ENCODE results near the gene RNF149. TPM values are rescaled to one million over a fixed set of nuclear protein-coding genes. Genes with fewer than 3 reads are reported as not detected.

RNF149 gene
- total RNA-seq, 1 experiment from 2014 or later = 40.2 TPM

DNA sequence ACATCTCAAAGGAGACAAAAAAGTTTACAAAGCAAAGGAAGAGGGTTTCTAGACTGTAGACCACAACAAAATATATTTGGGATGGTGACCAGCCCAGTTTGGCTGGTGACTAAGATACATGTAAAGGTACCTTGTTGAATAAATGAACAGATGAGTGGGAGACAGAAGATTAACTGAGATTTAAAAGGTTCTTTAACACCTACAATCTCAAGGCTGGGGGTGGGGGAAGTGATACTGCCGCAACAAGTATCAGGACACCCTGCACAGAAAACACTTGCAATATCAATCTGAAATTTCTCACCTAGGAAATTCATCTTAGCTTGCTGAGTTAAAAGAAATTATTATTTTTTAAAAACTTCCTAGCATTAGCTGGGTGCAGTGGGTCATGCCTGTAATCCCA is 8.3 kb downstream of the RNF149 start:
- ChIA-PET POLR2A (interaction anchor here (2.3 kb wide), 1 partner anchor 9 kb away, joined by 9 read pairs; the partner anchor contains the start of gene RNF149), CTCF (no interaction called here), RAD21 (ENCODE audit: low non-redundant PET in 1 of 2, low total read pairs in 2 of 2, uncharacterized antibody in 2 of 2, unreplicated experiment in 2 of 2) (no interaction called here)
- ATAC-seq (no peak), DNase-seq (ENCODE audit: low read depth, low spot score) (no peak)
- intact Hi-C loops (cut with micrococcal nuclease) = no loop called here
- Histone ChIP-seq H2AFZ (ENCODE audit: low read depth, low read length, poor library complexity, severe bottlenecking) (no peak overlapping the region), H3K9me2 (ENCODE audit: insufficient read depth) (no peaks in the 10 kb centered on the region), H3K4me3 (replicated peaks in 1 of 2; ENCODE audit: low read depth in 1 of 2, low read length in 2 of 2) (no peak overlapping the region), H3K79me2 (ENCODE audit: insufficient read depth, low read length) (peaks cover 100% of the 10 kb centered on the region), H3K27me3 (ENCODE audit: insufficient read depth, low read length) (no peaks in the 10 kb centered on the region), H3K36me3 (ENCODE audit: control insufficient read depth in 1 of 2, insufficient read depth in 2 of 2, low read length in 2 of 2) (peaks cover 0 to 6% of the 10 kb centered on the region in 2 experiments; a peak in 1 of 4 replicates), H3K27ac (ENCODE audit: low read depth, low read length) (no peak overlapping the region), H4K20me1 (ENCODE audit: insufficient read depth) (no peaks in the 10 kb centered on the region), H3K4me1 (ENCODE audit: control insufficient read depth in 1 of 2, insufficient read depth in 2 of 2, low read length in 2 of 2) (no peaks in the 10 kb centered on the region), H3K9me3 (ENCODE audit: control insufficient read depth in 1 of 2, insufficient read depth in 1 of 2, low read depth in 1 of 2, low read length in 2 of 2) (no peaks in the 10 kb centered on the region), H3K4me2 (ENCODE audit: low read length) (no peak overlapping the region), H3K9ac (ENCODE audit: low read length) (no peak overlapping the region)
- BruUV-seq (replicated peaks) = no TSS peak
- TF ChIP-seq ZBTB33 (IDR thresholded peaks at IDR 0.05; ENCODE audit: extremely low read depth, insufficient replicate concordance, low read length) (no peak), POLR2AphosphoS5 (IDR thresholded peaks at IDR 0.05; ENCODE audit: low read depth, low read length) (no peak), CTCF (IDR thresholded peaks at IDR 0.05 in 2 of 3, conservative IDR thresholded peaks at IDR 0.05 in 1 of 3; ENCODE audit: borderline replicate concordance in 1 of 3, insufficient read depth in 1 of 3, low read depth in 2 of 3, low read length in 2 of 3) (no peak), EZH2phosphoT487 (IDR thresholded peaks at IDR 0.05; ENCODE audit: borderline replicate concordance) (no peak), FOSL1 (IDR thresholded peaks at IDR 0.05; ENCODE audit: low read depth) (no peak), CBX3 (IDR thresholded peaks at IDR 0.05; ENCODE audit: low read depth) (no peak), EZH2 (IDR thresholded peaks at IDR 0.05) (no peak), ZFX (IDR thresholded peaks at IDR 0.05) (no peak), TCF7L2 (IDR thresholded peaks at IDR 0.05; ENCODE audit: borderline replicate concordance, extremely low read depth, insufficient read depth, insufficient read length) (no peak), RAD21 (IDR thresholded peaks at IDR 0.05; ENCODE audit: low read depth) (no peak), SIN3A (IDR thresholded peaks at IDR 0.05; ENCODE audit: low read depth) (no peak), ZNF274 (IDR thresholded peaks at IDR 0.05; ENCODE audit: low read depth, low read length) (no peak), CEBPB (IDR thresholded peaks at IDR 0.05; ENCODE audit: low read depth) (no peak), YY1 (IDR thresholded peaks at IDR 0.05; ENCODE audit: extremely low read depth, insufficient replicate concordance, low read depth, low read length) (no peak)
- TF ChIP-seq, protein P1, sequence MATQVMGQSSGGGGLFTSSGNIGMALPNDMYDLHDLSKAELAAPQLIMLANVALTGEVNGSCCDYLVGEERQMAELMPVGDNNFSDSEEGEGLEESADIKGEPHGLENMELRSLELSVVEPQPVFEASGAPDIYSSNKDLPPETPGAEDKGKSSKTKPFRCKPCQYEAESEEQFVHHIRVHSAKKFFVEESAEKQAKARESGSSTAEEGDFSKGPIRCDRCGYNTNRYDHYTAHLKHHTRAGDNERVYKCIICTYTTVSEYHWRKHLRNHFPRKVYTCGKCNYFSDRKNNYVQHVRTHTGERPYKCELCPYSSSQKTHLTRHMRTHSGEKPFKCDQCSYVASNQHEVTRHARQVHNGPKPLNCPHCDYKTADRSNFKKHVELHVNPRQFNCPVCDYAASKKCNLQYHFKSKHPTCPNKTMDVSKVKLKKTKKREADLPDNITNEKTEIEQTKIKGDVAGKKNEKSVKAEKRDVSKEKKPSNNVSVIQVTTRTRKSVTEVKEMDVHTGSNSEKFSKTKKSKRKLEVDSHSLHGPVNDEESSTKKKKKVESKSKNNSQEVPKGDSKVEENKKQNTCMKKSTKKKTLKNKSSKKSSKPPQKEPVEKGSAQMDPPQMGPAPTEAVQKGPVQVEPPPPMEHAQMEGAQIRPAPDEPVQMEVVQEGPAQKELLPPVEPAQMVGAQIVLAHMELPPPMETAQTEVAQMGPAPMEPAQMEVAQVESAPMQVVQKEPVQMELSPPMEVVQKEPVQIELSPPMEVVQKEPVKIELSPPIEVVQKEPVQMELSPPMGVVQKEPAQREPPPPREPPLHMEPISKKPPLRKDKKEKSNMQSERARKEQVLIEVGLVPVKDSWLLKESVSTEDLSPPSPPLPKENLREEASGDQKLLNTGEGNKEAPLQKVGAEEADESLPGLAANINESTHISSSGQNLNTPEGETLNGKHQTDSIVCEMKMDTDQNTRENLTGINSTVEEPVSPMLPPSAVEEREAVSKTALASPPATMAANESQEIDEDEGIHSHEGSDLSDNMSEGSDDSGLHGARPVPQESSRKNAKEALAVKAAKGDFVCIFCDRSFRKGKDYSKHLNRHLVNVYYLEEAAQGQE (IDR thresholded peaks at IDR 0.05; ENCODE audit: low read depth) = no peak
- TF ChIP-seq, protein P2, sequence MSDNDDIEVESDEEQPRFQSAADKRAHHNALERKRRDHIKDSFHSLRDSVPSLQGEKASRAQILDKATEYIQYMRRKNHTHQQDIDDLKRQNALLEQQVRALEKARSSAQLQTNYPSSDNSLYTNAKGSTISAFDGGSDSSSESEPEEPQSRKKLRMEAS (IDR thresholded peaks at IDR 0.05) = no peak

All from HCT116 (cell line).